Adrenal gland (tissue), 5 donors: ENCODE results near the gene NPAS3.

Experiments used
- POLR2A ChIP-seq, 2 donors: fragments of 450-650 bp; IDR thresholded peaks; one replicate each; pipeline ENCODE4 v1.6.1; 2017; ENCODE audit warnings: antibody characterized with exemption in 2 of 2, mild to moderate bottlenecking in 2 of 2, moderate library complexity in 1 of 2
- TF ChIP-seq, protein P1 (sequence below), 6 experiments: fragments of 450-650 bp in 4 of 6; fragments of 200-600 bp in 2 of 6; sonication (generic) in 1 of 6; IDR thresholded peaks; 1 replicate in 5 of 6; 2 replicates in 1 of 6; pipeline versions ENCODE4 v1.5.1 to v1.8.0; 2016 to 2021; ENCODE audit warnings: antibody characterized with exemption in 6 of 6, mild to moderate bottlenecking in 2 of 6, moderate library complexity in 1 of 6
- donor health status: DM: no; HTN: no; CAD: no.

DNA sequence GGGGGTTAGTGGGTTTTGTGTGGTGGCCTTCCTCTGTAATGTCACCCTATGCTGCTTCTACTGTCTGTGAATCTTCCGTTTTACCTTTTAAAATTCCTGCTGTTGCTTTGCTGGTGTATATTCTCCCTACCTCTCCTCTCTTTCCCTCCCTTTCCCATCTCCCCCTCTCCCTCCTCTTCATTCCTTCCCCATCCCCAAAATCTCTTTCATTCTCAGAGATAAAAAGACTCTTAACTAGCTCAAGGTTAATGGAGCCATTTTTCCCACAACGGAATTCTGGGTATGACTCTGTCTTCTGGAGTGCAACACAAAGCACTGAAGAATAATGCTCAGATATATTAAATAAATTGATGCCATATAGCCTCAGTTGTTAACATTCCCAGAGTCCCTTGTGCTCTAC is 864.1 kb downstream of the NPAS3 start:
- no peak for TF ChIP-seq POLR2A (IDR thresholded peaks at IDR 0.05)
- TF ChIP-seq, protein P1, sequence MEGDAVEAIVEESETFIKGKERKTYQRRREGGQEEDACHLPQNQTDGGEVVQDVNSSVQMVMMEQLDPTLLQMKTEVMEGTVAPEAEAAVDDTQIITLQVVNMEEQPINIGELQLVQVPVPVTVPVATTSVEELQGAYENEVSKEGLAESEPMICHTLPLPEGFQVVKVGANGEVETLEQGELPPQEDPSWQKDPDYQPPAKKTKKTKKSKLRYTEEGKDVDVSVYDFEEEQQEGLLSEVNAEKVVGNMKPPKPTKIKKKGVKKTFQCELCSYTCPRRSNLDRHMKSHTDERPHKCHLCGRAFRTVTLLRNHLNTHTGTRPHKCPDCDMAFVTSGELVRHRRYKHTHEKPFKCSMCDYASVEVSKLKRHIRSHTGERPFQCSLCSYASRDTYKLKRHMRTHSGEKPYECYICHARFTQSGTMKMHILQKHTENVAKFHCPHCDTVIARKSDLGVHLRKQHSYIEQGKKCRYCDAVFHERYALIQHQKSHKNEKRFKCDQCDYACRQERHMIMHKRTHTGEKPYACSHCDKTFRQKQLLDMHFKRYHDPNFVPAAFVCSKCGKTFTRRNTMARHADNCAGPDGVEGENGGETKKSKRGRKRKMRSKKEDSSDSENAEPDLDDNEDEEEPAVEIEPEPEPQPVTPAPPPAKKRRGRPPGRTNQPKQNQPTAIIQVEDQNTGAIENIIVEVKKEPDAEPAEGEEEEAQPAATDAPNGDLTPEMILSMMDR (IDR thresholded peaks at IDR 0.05), result no peak
